HG03066 (cell line): Measurements from ENCODE around the gene CACYBP.
A peak's percentile ranks its signal among the peaks of the same experiment; 100 is the strongest.

Source experiments
- ATAC-seq: cut with Tn5 transposase; IDR thresholded peaks from one replicate; pipeline ENCODE4 v1.9.1; 2021; ENCODE audit warnings: low read depth; ENCODE audit not compliant: unreplicated experiment

Gene CACYBP, protein sequence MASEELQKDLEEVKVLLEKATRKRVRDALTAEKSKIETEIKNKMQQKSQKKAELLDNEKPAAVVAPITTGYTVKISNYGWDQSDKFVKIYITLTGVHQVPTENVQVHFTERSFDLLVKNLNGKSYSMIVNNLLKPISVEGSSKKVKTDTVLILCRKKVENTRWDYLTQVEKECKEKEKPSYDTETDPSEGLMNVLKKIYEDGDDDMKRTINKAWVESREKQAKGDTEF

GRCh38 chr1:174999936-175000696, at the start of gene CACYBP:
CACYBP (plus strand) TSS chr1:174999947; CDS start chr1:175000181, 234 bp downstream.
- ATAC-seq: peak; percentile 1

DNA sequence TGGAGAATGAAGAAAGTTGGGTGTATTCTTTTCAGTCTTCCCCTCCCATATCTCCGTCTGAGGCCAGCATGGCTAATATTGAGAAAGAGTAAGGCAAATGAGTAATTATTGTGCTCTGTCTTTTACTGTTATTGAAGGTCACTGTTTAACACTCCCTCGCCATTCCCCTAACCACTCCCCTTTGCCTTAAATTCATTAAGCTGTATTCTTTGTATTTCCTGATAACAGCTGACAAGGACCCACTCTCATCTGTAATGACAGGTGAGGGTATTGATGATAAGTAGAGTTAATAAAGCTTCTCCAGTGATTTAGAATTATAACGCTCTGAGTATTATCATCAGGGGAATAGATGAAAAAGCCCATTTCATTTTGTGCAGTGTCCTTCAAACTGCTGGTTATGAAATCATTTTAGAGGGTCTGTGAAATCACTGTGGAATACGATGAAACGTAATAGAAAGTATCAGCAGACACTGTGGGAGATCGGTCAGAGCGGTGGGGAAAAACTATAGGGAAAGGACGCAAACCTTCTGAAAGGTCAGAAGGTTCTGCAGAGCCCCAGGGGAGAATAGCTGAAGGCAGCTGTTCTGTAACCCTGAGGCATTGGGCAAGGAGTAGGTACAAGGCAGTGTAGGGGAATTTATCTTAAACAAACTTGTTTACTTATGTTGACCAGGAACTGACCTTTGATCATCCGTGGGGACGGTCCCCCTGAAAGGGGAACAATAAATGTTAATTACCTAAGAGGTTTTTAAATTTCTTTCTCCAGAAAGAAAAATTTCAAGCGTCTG, 46.3 kb upstream of the CACYBP start:
- peak; percentile 55 for ATAC-seq

DNA sequence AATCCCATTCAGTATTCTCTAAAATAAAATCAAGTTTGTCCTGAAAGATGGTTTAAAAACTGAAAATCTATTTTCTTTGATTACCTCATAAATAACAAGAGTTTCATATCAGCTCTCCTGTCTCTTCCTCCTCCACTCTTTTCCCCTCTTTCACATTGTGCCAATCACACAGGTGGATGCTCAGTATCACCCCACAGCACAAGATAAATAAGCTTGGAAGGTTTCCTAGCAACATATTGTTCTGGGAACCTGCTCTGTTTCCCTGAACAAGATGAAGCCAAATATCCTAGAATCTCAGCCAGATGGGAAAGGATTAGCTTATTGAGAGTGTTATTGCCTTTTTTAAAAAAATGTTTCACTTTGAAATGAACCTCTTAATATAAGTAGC, 45.7 kb upstream of the CACYBP start:
- no peak for ATAC-seq

GRCh38 chr1:174954671-174955669, 44.8 kb upstream of the CACYBP start:
- no peak for ATAC-seq

DNA sequence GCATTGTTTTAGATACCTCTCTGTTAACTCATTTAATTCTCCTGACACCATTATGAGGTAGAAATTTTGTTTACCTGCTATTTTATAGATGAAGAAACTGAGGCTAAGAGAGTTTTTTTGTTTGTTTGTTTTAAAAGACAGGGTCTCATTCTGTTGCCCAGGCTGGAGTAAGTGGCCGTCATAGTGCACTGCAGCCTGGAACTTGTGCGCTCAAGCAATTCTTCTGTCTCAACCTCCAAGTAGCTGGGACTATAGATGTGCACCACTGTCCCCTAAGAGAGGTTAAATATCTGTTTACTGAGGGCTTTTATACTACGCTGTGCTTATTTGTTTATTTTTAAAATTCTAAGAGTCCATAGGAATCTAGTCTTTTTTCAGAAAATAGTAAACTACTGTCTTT, 43.7 kb upstream of the CACYBP start:
- ATAC-seq: no peak

DNA sequence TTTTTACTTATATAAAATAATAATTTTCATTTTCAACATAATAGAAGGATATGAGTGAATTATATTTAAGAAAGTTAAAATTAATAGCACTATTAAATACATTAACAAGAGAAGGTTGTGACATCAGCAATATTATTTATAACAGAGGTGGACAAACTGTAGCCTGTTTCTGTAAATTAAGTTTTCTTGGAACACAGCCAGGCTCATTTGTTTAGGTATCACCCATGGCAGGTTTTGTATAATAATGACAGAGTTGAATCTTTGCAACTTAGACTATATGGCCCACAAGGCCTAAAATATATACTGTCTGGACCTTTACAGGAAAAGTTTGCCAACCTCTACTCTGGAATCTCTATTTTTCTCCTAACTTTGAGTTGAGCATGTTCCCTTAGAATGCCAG, 42.8 kb upstream of the CACYBP start:
- no peak for ATAC-seq

GRCh38 chr1:174957829-174958228, 41.9 kb upstream of the CACYBP start:
- ATAC-seq: no peak

GRCh38 chr1:174958396-174958795, 41.4 kb upstream of the CACYBP start:
- no peak for ATAC-seq

GRCh38 chr1:174960362-174960761, 39.4 kb upstream of the CACYBP start:
- no peak for ATAC-seq

GRCh38 chr1:174963529-174964125, 36.1 kb upstream of the CACYBP start:
- no peak for ATAC-seq

- ATAC-seq: no peak
Measured at GRCh38 chr1:174964261-174964971, 35.3 kb upstream of the CACYBP start.

GRCh38 chr1:174964972-174965361, 34.8 kb upstream of the CACYBP start:
- no peak for ATAC-seq

- no peak for ATAC-seq
Measured at GRCh38 chr1:174965362-174966007, 34.3 kb upstream of the CACYBP start.

DNA sequence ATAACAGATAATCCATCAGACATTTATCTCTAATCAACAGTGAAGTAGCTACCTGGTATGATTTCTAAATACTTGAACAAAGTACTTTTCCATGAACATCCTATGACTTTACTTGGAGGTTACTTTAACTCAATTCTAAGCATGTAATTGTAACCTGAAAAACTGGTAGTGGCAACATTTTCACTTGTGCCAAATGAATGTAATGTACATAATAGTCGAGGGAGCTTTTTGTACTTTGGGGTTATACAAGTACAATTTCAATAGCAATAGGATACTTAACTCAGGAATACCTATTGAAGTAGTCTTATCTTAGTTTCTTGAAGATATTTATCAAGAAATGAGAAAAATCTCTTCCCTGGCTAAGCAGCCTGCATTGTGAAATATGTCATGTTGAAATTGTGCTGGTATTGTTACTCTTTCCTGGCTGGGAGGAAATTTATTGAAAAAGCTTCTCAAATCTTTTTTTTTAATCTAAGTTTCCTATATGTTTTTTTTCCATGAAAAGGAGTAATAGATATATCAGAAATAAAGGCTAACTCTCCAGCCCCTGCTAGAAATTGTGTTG, 33.7 kb upstream of the CACYBP start:
- ATAC-seq: no peak

- ATAC-seq: no peak
Measured at GRCh38 chr1:174967845-174968705, 31.7 kb upstream of the CACYBP start.

GRCh38 chr1:174968750-174969244, 30.9 kb upstream of the CACYBP start:
- peak; percentile 67 for ATAC-seq

- no peak for ATAC-seq
Measured at GRCh38 chr1:174969977-174970376, 29.8 kb upstream of the CACYBP start.
